ENCODE data around the gene UNK.

UNK gene

GRCh38 chr17:75821552-75821951 is 36.9 kb downstream of the UNK start:
- ChIA-PET CTCF (no interaction called here), POLR2A (interaction anchor here (1.2 kb wide), 1 partner anchor 42 kb away, joined by 5 read pairs; a partner anchor contains a TSS)
- no peak for TF ChIP-seq ARNT (IDR thresholded peaks at IDR 0.05)
- TF ChIP-seq CTBP1 (IDR thresholded peaks at IDR 0.05; ENCODE audit: borderline replicate concordance) = no peak
- TF ChIP-seq FOXA1 (IDR thresholded peaks at IDR 0.05) = no peak
- no peak for TF ChIP-seq BHLHE40 (IDR thresholded peaks at IDR 0.05; ENCODE audit: borderline replicate concordance)
- TF ChIP-seq ELF4 (IDR thresholded peaks at IDR 0.05) = no peak
- no peak for TF ChIP-seq FOXM1 (IDR thresholded peaks at IDR 0.05; ENCODE audit: borderline replicate concordance)
- no peak for TF ChIP-seq NFRKB (IDR thresholded peaks at IDR 0.05)
- TF ChIP-seq TARDBP (IDR thresholded peaks at IDR 0.05) = no peak
- TF ChIP-seq LEF1 (IDR thresholded peaks at IDR 0.05; ENCODE audit: borderline replicate concordance) = no peak
- no peak for TF ChIP-seq L3MBTL2 (conservative IDR thresholded peaks at IDR 0.05)
- TF ChIP-seq SUZ12 (IDR thresholded peaks at IDR 0.05) = no peak
- DNase-seq (ENCODE audit: extremely low spot score) = no peak

DNA sequence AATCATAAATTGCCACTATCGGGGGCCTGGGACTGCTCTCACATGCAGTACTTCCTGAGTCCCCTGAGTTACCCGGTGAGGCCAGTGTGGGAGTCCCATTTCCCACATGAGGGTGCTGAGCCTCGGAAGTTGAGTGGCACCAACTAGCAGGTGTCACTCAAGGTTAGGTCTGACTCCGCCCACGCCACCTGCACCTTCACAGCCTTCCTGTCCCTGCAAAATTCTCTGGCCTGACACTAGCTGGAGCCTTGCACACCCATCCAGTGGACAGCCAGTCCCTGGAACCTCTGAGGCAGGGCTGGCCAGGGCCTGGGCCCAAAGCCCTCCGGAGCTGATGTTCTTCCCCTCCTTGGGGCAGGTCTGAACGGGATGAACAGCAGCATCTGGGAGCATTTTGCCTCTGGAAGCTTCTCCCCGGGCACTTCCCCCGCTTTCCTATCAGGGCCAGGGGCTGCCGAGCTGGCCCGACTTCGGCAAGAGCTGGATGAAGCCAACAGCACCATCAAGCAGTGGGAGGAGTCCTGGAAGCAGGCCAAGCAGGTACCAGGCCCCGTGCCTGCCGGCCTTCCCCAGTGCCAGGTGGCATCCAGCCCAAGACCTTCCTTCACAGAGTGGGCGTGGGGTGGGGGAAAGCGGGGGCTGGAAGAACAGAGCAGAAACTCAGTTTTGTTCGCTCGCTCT is 37.7 kb downstream of the UNK start:
- TF ChIP-seq FOXK2 (IDR thresholded peaks at IDR 0.05) = no peak
- TF ChIP-seq, protein P1, sequence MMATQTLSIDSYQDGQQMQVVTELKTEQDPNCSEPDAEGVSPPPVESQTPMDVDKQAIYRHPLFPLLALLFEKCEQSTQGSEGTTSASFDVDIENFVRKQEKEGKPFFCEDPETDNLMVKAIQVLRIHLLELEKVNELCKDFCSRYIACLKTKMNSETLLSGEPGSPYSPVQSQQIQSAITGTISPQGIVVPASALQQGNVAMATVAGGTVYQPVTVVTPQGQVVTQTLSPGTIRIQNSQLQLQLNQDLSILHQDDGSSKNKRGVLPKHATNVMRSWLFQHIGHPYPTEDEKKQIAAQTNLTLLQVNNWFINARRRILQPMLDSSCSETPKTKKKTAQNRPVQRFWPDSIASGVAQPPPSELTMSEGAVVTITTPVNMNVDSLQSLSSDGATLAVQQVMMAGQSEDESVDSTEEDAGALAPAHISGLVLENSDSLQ (IDR thresholded peaks at IDR 0.05) = peak; percentile 32; the same call in 1 of the 2 replicates
- ChIA-PET CTCF (no interaction called here), POLR2A (interaction anchor here (1.2 kb wide), 1 partner anchor 43 kb away, joined by 5 read pairs; a partner anchor contains a TSS)
- DNase-seq (ENCODE audit: extremely low spot score) = no peak

- ChIA-PET POLR2A (interaction anchor here (1.2 kb wide), 1 partner anchor 43 kb away, joined by 5 read pairs; a partner anchor contains a TSS), CTCF (interaction anchor here (0.6 kb wide), 1 partner anchor 274 kb away, joined by 3 read pairs; no protein-coding TSS in a partner anchor)
- TF ChIP-seq NFRKB (IDR thresholded peaks at IDR 0.05) (no peak), SUZ12 (IDR thresholded peaks at IDR 0.05) (no peak), TARDBP (IDR thresholded peaks at IDR 0.05) (no peak), CTBP1 (IDR thresholded peaks at IDR 0.05; ENCODE audit: borderline replicate concordance) (no peak), ELF4 (IDR thresholded peaks at IDR 0.05) (no peak), LEF1 (IDR thresholded peaks at IDR 0.05; ENCODE audit: borderline replicate concordance) (no peak), ARNT (IDR thresholded peaks at IDR 0.05) (no peak), FOXM1 (IDR thresholded peaks at IDR 0.05; ENCODE audit: borderline replicate concordance) (no peak), FOXK2 (IDR thresholded peaks at IDR 0.05) (no peak), L3MBTL2 (conservative IDR thresholded peaks at IDR 0.05) (no peak), HDGF (IDR thresholded peaks at IDR 0.05; ENCODE audit: borderline replicate concordance) (no peak), FOXA1 (IDR thresholded peaks at IDR 0.05) (no peak), SP1 (IDR thresholded peaks at IDR 0.05) (no peak), BHLHE40 (IDR thresholded peaks at IDR 0.05; ENCODE audit: borderline replicate concordance) (no peak), ZNF384 (IDR thresholded peaks at IDR 0.05) (no peak)
- TF ChIP-seq, protein P1 (IDR thresholded peaks at IDR 0.05) = no peak
- DNase-seq (ENCODE audit: extremely low spot score) = no peak
Measured at GRCh38 chr17:75822800-75823166, 38.2 kb downstream of the UNK start.

DNA sequence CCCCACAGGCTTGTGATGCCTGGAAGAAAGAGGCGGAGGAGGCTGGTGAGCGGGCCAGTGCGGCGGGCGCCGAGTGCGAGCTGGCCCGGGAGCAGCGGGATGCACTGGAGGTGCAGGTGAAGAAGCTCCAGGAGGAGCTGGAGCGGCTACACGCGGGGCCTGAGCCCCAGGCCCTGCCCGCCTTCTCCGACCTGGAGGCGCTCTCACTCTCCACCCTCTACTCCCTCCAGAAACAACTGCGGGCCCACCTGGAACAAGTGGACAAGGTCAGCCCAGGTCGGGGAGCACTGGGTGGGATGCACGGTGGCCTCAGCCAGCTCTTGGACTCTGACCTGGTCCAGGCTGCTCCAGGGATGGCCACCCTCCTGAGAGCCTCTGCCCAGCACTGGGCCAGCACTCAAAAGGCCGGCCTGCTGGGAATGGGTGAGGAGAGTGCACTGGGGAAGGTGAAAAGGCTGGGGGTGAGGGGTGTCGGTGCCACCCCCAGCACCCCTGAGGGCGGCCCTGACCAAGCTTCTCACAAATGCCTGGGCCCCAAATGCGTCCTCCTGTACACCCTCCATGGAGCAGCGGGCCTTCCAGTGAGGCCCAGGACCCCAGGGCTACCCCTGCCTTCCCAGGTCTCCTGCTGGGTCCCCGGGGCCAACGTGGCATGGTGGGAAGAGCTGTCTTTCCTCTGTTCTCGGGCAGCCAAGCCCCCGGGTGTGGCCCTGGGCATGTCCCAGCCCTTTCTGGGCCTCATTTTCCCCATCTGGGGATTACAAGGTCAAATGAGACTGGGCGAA is 38.8 kb downstream of the UNK start:
- CTCF ChIA-PET = interaction anchor here (0.6 kb wide), 1 partner anchor 273 kb away, joined by 3 read pairs; no protein-coding TSS in a partner anchor
- TF ChIP-seq CTBP1 (IDR thresholded peaks at IDR 0.05; ENCODE audit: borderline replicate concordance) (no peak), NFRKB (IDR thresholded peaks at IDR 0.05) (no peak), FOXK2 (IDR thresholded peaks at IDR 0.05) (no peak)
- no peak for DNase-seq (ENCODE audit: extremely low spot score)
- POLR2A ChIA-PET = interaction anchor here (1.2 kb wide), 1 partner anchor 43 kb away, joined by 5 read pairs; no protein-coding TSS in a partner anchor

DNA sequence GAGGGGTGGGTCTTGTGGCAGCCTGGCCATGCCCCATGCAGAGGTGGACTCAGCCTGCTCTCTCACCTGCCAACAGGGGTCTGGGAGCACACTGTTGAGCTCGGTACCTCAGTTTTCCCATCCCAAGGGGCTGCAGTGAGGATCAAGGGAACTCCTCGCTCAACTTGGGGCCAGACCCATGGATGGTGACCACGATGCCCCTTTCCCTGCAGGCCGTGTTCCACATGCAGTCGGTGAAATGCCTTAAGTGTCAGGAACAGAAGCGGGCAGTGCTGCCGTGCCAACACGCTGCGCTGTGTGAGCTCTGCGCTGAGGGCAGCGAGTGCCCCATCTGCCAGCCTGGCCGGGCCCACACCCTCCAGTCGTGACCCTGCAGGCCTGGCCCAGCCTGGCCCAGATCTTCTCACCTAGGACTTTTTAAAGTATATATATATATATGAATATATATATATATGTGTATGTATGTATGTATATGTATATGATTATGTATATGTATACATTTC is 39.5 kb downstream of the UNK start:
- ChIA-PET CTCF (interaction anchor here (2.4 kb wide), 1 partner anchor 41 kb away, joined by 9 read pairs; no protein-coding TSS in a partner anchor), POLR2A (interaction anchor here (1.2 to 3.6 kb wide), 2 partner anchors 44 kb away, joined by 5 to 23 read pairs; a partner anchor contains a TSS)
- DNase-seq (ENCODE audit: extremely low spot score) = no peak
- TF ChIP-seq FOXA1 (IDR thresholded peaks at IDR 0.05) = no peak
- TF ChIP-seq, protein P1 (IDR thresholded peaks at IDR 0.05) = no peak
- TF ChIP-seq NFRKB (IDR thresholded peaks at IDR 0.05) = no peak
- no peak for TF ChIP-seq SUZ12 (IDR thresholded peaks at IDR 0.05)
- no peak for TF ChIP-seq LEF1 (IDR thresholded peaks at IDR 0.05; ENCODE audit: borderline replicate concordance)
- TF ChIP-seq ZNF384 (IDR thresholded peaks at IDR 0.05) = no peak
- TF ChIP-seq CTBP1 (IDR thresholded peaks at IDR 0.05; ENCODE audit: borderline replicate concordance) = no peak
- TF ChIP-seq TARDBP (IDR thresholded peaks at IDR 0.05) = no peak
- TF ChIP-seq ARNT (IDR thresholded peaks at IDR 0.05) = no peak
- TF ChIP-seq L3MBTL2 (conservative IDR thresholded peaks at IDR 0.05) = no peak
- TF ChIP-seq SP1 (IDR thresholded peaks at IDR 0.05) = no peak
- TF ChIP-seq HDGF (IDR thresholded peaks at IDR 0.05; ENCODE audit: borderline replicate concordance) = no peak
- no peak for TF ChIP-seq ELF4 (IDR thresholded peaks at IDR 0.05)
- no peak for TF ChIP-seq FOXM1 (IDR thresholded peaks at IDR 0.05; ENCODE audit: borderline replicate concordance)
- TF ChIP-seq BHLHE40 (IDR thresholded peaks at IDR 0.05; ENCODE audit: borderline replicate concordance) = no peak
- TF ChIP-seq FOXK2 (IDR thresholded peaks at IDR 0.05) = no peak

Data from HEK293T (cell line).